HepG2 (cell line): Measurements from ENCODE around the gene RASSF7. TPM values are rescaled to one million over a fixed set of nuclear protein-coding genes. Genes with fewer than 3 reads are reported as not detected.

Experiments used
- AKNA ChIP-seq: sonication (generic); formaldehyde crosslinking; IDR thresholded peaks from 2 replicates; pipeline ENCODE4 v1.4.0; 2020; ENCODE audit warnings: missing genetic modification reagents, borderline replicate concordance
- ATF7-NPFF ChIP-seq: sonication (generic); formaldehyde crosslinking; IDR thresholded peaks from 2 replicates; pipeline ENCODE4 v1.8.1; 2023; ENCODE audit warnings: mild to moderate bottlenecking, low read depth, missing genetic modification reagents, moderate library complexity
- CHCHD3 ChIP-seq: sonication (generic); formaldehyde crosslinking; IDR thresholded peaks from 2 replicates; pipeline ENCODE4 v1.8.0; 2022; ENCODE audit warnings: mild to moderate bottlenecking, missing genetic modification reagents, moderate library complexity
- HOXD1 ChIP-seq: sonication (generic); formaldehyde crosslinking; IDR thresholded peaks from 2 replicates; pipeline ENCODE4 v1.5.0; 2020; ENCODE audit warnings: missing genetic modification reagents
- NKX3-1 ChIP-seq: sonication (generic); formaldehyde crosslinking; IDR thresholded peaks from 2 replicates; pipeline ENCODE4 v1.5.0; 2020; ENCODE audit warnings: missing genetic modification reagents
- TRAFD1 ChIP-seq: sonication (generic); formaldehyde crosslinking; IDR thresholded peaks from 2 replicates; pipeline ENCODE4 v1.5.1; 2020; ENCODE audit warnings: missing genetic modification reagents, mild to moderate bottlenecking, borderline replicate concordance
- ZBED4 ChIP-seq: sonication (generic); formaldehyde crosslinking; IDR thresholded peaks from 2 replicates; pipeline ENCODE4 v1.4.0; 2020; ENCODE audit warnings: missing genetic modification reagents, borderline replicate concordance
- ZFX ChIP-seq: sonication (generic); formaldehyde crosslinking; IDR thresholded peaks from 2 replicates; pipeline ENCODE4 v1.4.0; 2020; ENCODE audit warnings: mild to moderate bottlenecking, low read depth, missing genetic modification reagents, moderate library complexity
- ZNF672 ChIP-seq: sonication (generic); formaldehyde crosslinking; IDR thresholded peaks from 2 replicates; pipeline ENCODE4 v1.8.1; 2022; ENCODE audit warnings: missing genetic modification reagents
- ZNF75D ChIP-seq: sonication (generic); formaldehyde crosslinking; IDR thresholded peaks from 2 replicates; pipeline ENCODE4 v1.8.1; 2023; ENCODE audit warnings: missing genetic modification reagents, mild to moderate bottlenecking, borderline replicate concordance
- polyA plus RNA-seq, 8 experiments: library from polyadenylated mRNA; depleted of rRNA in 3 of 8; stranded (reverse) in 7 of 8; unstranded in 1 of 8; fragments of >200 nt; fragmentation: Illumina TruSeq in 4 of 8; extraction: Trizol in 4 of 8; gene quantifications; 2 replicates each; pipeline versions ENCODE4 v1.2.1 to v1.2.3, GENCODE V29; 2011 to 2016; ENCODE audit warnings: low read depth in 4 of 8, missing spikeins in 1 of 8, mixed read lengths in 1 of 8; ENCODE audit not compliant: insufficient read depth in 1 of 8
- total RNA-seq, 5 experiments: library from RNA; depleted of rRNA; stranded (reverse); fragments of >200 nt; fragmentation: Illumina TruSeq; extraction: Trizol; gene quantifications; 2 replicates each; pipeline ENCODE4 v1.2.3, GENCODE V29; 2016; ENCODE audit warnings: low read depth in 1 of 5
- TF ChIP-seq, protein P1 (sequence below): sonication (generic); formaldehyde crosslinking; IDR thresholded peaks from 2 replicates; pipeline ENCODE4 v1.8.0; 2022; ENCODE audit warnings: missing genetic modification reagents, mild to moderate bottlenecking, borderline replicate concordance

The RASSF7 gene
- total and polyA plus RNA-seq, 2 of the 13 experiments (the other 11 are each of a cell fraction or from before 2014, with no cell fraction given), result 20.2 to 28.6 TPM

DNA sequence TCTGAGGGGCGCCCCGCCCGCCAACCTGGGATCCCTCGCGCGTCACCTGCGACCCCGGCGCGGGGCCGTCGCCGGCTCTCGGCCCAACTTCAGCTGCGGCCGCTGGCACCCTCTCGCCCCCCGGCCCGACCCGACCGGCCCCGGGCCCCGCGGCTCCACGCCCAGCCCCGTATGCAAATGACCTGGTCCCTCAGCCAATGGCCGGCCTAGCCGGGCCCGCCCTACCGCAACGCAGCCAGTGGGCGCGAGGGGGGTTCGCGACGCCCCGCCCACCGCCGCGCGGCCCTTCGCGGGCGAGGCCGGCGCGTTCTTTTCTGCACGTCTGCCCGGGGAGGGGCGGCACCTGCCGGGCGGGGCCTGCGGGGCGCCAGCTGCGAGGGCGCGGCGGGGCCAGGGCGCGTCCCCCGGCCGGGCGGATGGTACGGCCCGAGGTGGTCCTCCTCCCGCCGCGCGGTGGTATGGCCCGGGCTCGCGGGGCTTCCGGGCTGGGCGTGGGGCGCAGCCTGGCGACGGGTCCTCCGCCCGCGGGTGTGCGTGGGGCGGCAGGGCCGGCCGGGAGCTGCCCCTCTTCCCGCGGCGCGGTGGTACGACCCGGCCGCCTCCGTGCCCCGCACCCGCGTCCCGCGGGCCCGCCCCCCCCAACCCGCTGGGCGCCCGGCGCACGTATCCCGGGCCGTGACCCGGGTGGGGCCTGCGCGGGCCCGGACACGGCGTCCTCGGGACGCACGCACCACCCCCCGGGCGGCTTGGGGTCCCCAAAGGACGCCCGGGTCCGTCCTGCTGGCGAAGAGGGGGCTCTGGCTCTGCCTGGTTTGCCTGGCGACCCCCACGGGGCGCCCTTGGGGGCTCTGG, 7.8 kb downstream of the RASSF7 start (continued):
- TF ChIP-seq AKNA (CRISPR knock-in tag) (no peak), TRAFD1 (CRISPR knock-in tag) (no peak), ATF7-NPFF (CRISPR knock-in tag) (no peak; the same call in 1 of the 2 replicates), NKX3-1 (no peak), ZNF75D (CRISPR knock-in tag) (no peak), ZFX (CRISPR knock-in tag) (no peak; the same call in 1 of the 2 replicates), ZNF672 (CRISPR knock-in tag) (peak; percentile 22; the same call in 1 of the 2 replicates), ZBED4 (peak; percentile 80; the same call in 1 of the 2 replicates), CHCHD3 (no peak), HOXD1 (CRISPR knock-in tag) (no peak)
- TF ChIP-seq, protein P1, sequence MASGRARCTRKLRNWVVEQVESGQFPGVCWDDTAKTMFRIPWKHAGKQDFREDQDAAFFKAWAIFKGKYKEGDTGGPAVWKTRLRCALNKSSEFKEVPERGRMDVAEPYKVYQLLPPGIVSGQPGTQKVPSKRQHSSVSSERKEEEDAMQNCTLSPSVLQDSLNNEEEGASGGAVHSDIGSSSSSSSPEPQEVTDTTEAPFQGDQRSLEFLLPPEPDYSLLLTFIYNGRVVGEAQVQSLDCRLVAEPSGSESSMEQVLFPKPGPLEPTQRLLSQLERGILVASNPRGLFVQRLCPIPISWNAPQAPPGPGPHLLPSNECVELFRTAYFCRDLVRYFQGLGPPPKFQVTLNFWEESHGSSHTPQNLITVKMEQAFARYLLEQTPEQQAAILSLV (CRISPR knock-in tag), result no peak
